GM12878 (cell line): ENCODE results near the gene LCP1. TPM values are rescaled to one million over a fixed set of nuclear protein-coding genes. Genes with fewer than 3 reads are reported as not detected.

Experiments used
- BMI1 ChIP-seq: fragments of 450-650 bp; IDR thresholded peaks from 2 replicates; pipeline ENCODE4 v1.6.1; 2016; ENCODE audit warnings: mild to moderate bottlenecking, moderate library complexity, borderline replicate concordance
- CHD1 ChIP-seq: IDR thresholded peaks from 2 replicates; pipeline ENCODE4 v1.6.1; 2012; ENCODE audit warnings: low read depth, low read length, improper control_type of control experiment
- CHD2 ChIP-seq: IDR thresholded peaks from 2 replicates; pipeline ENCODE4 v1.6.1; 2011; ENCODE audit warnings: low read depth, low read length, improper control_type of control experiment, borderline replicate concordance
- CHD4 ChIP-seq: fragments of 200-600 bp; sonication (generic); IDR thresholded peaks from 2 replicates; pipeline ENCODE4 v1.6.1; 2016; ENCODE audit warnings: mild to moderate bottlenecking
- ESRRA ChIP-seq: IDR thresholded peaks from 2 replicates; pipeline ENCODE4 v1.6.1; 2012; ENCODE audit warnings: mild to moderate bottlenecking, low read length, improper control_type of control experiment
- FOS ChIP-seq: IDR thresholded peaks from 3 replicates; pipeline ENCODE4 v1.6.1; 2011; ENCODE audit warnings: borderline replicate concordance; ENCODE audit not compliant: insufficient read length; ENCODE audit errors: extremely low read depth
- IKZF1 ChIP-seq: fragments of 450-650 bp; conservative IDR thresholded peaks from 2 replicates; pipeline ENCODE4 v1.6.1; 2017; ENCODE audit warnings: antibody characterized with exemption, mild to moderate bottlenecking
- KDM1A ChIP-seq: fragments of 200-600 bp; sonication (generic); IDR thresholded peaks from 2 replicates; pipeline ENCODE4 v1.6.1; 2016; ENCODE audit warnings: borderline replicate concordance
- MEF2B ChIP-seq: fragments of 450-650 bp; IDR thresholded peaks from 2 replicates; pipeline ENCODE4 v1.6.1; 2018; ENCODE audit warnings: mild to moderate bottlenecking, moderate library complexity; ENCODE audit not compliant: partially characterized antibody, poor library complexity, severe bottlenecking
- MYB ChIP-seq: fragments of 150-350 bp; IDR thresholded peaks from 2 replicates; pipeline ENCODE4 v1.6.1; 2014; ENCODE audit warnings: mild to moderate bottlenecking, low read depth, low read length, borderline replicate concordance
- NFXL1 ChIP-seq: fragments of 450-650 bp; IDR thresholded peaks from 2 replicates; pipeline ENCODE4 v1.6.1; 2017; ENCODE audit warnings: antibody characterized with exemption, mild to moderate bottlenecking, borderline replicate concordance
- PAX5 ChIP-seq: IDR thresholded peaks from 2 replicates; pipeline ENCODE4 v1.6.1; 2011; ENCODE audit warnings: low read depth, low read length, borderline replicate concordance
- RCOR1 ChIP-seq: conservative IDR thresholded peaks from 2 replicates; pipeline ENCODE4 v1.6.1; 2012; ENCODE audit warnings: low read depth, low read length, improper control_type of control experiment
- RFX5 ChIP-seq: IDR thresholded peaks from 2 replicates; pipeline ENCODE4 v1.6.1; 2011; ENCODE audit warnings: low read depth, low read length, improper control_type of control experiment
- SREBF1 ChIP-seq: IDR thresholded peaks from 2 replicates; pipeline ENCODE4 v1.6.1; 2012; ENCODE audit warnings: mild to moderate bottlenecking, low read length
- SRF ChIP-seq, 2 experiments: IDR thresholded peaks; 2 replicates each; pipeline ENCODE4 v1.6.1; 2011; ENCODE audit warnings: low read depth in 2 of 2, low read length in 2 of 2, mild to moderate bottlenecking in 1 of 2, moderate library complexity in 1 of 2
- TAF1 ChIP-seq: IDR thresholded peaks from 2 replicates; pipeline ENCODE4 v1.6.1; 2011; ENCODE audit warnings: mild to moderate bottlenecking, low read depth, low read length, borderline replicate concordance
- polyA plus RNA-seq, 11 experiments: library from polyadenylated mRNA; depleted of rRNA in 4 of 11; unstranded in 6 of 11; stranded (reverse) in 5 of 11; fragments of >200 nt; fragmentation: Nextera tagmentation in 4 of 11; fragmentation: Illumina TruSeq in 1 of 11; extraction: Ambion mirVana in 4 of 11; extraction: Trizol in 1 of 11; gene quantifications; 1 replicate in 1 of 11; 2 replicates in 10 of 11; pipeline versions ENCODE4 v1.2.1 to v1.2.3, GENCODE V29; 2011 to 2016; ENCODE audit warnings: inconsistent platforms in 2 of 11, missing spikeins in 2 of 11, low read depth in 1 of 11
- total RNA-seq, 4 experiments: library from RNA; depleted of rRNA in 3 of 4; stranded (reverse); fragments of >200 nt in 3 of 4; fragmentation: Illumina TruSeq in 1 of 4; extraction: Trizol in 1 of 4; gene quantifications; 2 replicates each; pipeline versions ENCODE4 v1.2.1 to v1.2.3, GENCODE V29; 2013 to 2021
- TF ChIP-seq, protein P1 (sequence below): fragments of 450-650 bp; IDR thresholded peaks from 2 replicates; pipeline ENCODE4 v1.6.1; 2018; ENCODE audit warnings: mild to moderate bottlenecking, low read depth, moderate library complexity; ENCODE audit not compliant: partially characterized antibody
- TF ChIP-seq, protein P2 (sequence below): fragments of 450-650 bp; formaldehyde crosslinking; IDR thresholded peaks from 2 replicates; pipeline ENCODE4 v1.4.0; 2020; ENCODE audit warnings: mild to moderate bottlenecking, moderate library complexity
- TF ChIP-seq, protein P3 (sequence below): IDR thresholded peaks from 2 replicates; pipeline ENCODE4 v1.6.1; 2012; ENCODE audit warnings: low read depth, low read length, improper control_type of control experiment
- TF ChIP-seq, protein P4 (sequence below): fragments of 150-350 bp; IDR thresholded peaks from 2 replicates; pipeline ENCODE4 v1.6.1; 2014; ENCODE audit warnings: mild to moderate bottlenecking, low read depth, low read length

LCP1 gene
- total and polyA plus RNA-seq, 10 of the 15 experiments (the other 5 are each of a cell fraction or from before 2014, with no cell fraction given): 775 to 2,201 (median 1,556) TPM

DNA sequence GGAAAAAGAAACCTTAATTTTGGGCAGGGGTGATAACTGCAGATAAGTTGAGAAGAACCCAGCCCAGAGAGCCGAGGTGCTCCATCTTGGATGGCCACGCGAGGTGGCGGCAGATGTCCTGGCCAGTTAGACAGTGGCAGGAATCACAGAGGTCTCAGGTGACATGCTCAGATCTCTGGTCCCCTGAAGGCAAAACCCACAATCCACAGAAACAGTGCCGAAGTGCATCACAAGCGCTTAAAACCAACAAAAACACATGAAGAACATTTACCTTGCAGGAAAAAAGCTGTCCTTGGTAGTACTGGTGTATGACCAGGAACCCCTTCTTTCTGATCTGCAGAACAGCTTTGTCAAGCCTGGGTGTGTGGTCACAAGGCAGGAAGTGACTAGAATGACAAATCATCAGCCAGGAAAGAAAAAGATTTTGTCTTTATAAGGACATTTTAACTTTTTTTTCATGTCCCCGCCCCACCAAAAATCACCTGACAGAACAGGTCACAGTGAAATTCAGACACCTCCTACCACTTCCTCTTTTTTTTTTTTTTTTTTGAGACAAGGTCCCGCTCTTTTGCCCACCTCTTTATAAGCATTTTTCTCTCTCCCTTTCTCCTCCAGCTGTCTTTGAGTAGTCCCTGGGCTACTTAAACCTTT is at the start of gene LCP1 (continued):
- TF ChIP-seq RCOR1: 0 out of 2 replicates have a peak, but pooled peaks have one; percentile 14
- TF ChIP-seq CHD1: no peak
- peak; percentile 50; the same call in 1 of the 2 replicates for TF ChIP-seq PAX5
- TF ChIP-seq, protein P1, sequence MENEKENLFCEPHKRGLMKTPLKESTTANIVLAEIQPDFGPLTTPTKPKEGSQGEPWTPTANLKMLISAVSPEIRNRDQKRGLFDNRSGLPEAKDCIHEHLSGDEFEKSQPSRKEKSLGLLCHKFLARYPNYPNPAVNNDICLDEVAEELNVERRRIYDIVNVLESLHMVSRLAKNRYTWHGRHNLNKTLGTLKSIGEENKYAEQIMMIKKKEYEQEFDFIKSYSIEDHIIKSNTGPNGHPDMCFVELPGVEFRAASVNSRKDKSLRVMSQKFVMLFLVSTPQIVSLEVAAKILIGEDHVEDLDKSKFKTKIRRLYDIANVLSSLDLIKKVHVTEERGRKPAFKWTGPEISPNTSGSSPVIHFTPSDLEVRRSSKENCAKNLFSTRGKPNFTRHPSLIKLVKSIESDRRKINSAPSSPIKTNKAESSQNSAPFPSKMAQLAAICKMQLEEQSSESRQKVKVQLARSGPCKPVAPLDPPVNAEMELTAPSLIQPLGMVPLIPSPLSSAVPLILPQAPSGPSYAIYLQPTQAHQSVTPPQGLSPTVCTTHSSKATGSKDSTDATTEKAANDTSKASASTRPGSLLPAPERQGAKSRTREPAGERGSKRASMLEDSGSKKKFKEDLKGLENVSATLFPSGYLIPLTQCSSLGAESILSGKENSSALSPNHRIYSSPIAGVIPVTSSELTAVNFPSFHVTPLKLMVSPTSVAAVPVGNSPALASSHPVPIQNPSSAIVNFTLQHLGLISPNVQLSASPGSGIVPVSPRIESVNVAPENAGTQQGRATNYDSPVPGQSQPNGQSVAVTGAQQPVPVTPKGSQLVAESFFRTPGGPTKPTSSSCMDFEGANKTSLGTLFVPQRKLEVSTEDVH: no peak
- TF ChIP-seq CHD2: 0 out of 2 replicates have a peak, but pooled peaks have one; percentile 19
- 0 out of 2 replicates have a peak, but pooled peaks have one; percentile 7 for TF ChIP-seq MYB
- TF ChIP-seq, protein P2, sequence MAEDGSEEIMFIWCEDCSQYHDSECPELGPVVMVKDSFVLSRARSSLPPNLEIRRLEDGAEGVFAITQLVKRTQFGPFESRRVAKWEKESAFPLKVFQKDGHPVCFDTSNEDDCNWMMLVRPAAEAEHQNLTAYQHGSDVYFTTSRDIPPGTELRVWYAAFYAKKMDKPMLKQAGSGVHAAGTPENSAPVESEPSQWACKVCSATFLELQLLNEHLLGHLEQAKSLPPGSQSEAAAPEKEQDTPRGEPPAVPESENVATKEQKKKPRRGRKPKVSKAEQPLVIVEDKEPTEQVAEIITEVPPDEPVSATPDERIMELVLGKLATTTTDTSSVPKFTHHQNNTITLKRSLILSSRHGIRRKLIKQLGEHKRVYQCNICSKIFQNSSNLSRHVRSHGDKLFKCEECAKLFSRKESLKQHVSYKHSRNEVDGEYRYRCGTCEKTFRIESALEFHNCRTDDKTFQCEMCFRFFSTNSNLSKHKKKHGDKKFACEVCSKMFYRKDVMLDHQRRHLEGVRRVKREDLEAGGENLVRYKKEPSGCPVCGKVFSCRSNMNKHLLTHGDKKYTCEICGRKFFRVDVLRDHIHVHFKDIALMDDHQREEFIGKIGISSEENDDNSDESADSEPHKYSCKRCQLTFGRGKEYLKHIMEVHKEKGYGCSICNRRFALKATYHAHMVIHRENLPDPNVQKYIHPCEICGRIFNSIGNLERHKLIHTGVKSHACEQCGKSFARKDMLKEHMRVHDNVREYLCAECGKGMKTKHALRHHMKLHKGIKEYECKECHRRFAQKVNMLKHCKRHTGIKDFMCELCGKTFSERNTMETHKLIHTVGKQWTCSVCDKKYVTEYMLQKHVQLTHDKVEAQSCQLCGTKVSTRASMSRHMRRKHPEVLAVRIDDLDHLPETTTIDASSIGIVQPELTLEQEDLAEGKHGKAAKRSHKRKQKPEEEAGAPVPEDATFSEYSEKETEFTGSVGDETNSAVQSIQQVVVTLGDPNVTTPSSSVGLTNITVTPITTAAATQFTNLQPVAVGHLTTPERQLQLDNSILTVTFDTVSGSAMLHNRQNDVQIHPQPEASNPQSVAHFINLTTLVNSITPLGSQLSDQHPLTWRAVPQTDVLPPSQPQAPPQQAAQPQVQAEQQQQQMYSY: no peak
- TF ChIP-seq CHD4: no peak
- no peak for TF ChIP-seq KDM1A
- peak; percentile 66; the same call in 1 of the 2 replicates for TF ChIP-seq IKZF1
- no peak; the same call in 1 of the 2 replicates for TF ChIP-seq SREBF1
- TF ChIP-seq, protein P3, sequence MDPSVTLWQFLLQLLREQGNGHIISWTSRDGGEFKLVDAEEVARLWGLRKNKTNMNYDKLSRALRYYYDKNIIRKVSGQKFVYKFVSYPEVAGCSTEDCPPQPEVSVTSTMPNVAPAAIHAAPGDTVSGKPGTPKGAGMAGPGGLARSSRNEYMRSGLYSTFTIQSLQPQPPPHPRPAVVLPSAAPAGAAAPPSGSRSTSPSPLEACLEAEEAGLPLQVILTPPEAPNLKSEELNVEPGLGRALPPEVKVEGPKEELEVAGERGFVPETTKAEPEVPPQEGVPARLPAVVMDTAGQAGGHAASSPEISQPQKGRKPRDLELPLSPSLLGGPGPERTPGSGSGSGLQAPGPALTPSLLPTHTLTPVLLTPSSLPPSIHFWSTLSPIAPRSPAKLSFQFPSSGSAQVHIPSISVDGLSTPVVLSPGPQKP: peak; percentile 55; the same call in 1 of the 2 replicates
- TF ChIP-seq RFX5: no peak
- TF ChIP-seq SRF (IDR thresholded peaks at IDR 0.05; ENCODE audit: low read depth in 2 of 2, low read length in 2 of 2): peak; percentile 31 to 93; a peak in 3 of 4 replicates
- TF ChIP-seq BMI1: no peak; the same call in 1 of the 2 replicates
- no peak for TF ChIP-seq NFXL1
- TF ChIP-seq TAF1: peak; percentile 97
- TF ChIP-seq, protein P4, sequence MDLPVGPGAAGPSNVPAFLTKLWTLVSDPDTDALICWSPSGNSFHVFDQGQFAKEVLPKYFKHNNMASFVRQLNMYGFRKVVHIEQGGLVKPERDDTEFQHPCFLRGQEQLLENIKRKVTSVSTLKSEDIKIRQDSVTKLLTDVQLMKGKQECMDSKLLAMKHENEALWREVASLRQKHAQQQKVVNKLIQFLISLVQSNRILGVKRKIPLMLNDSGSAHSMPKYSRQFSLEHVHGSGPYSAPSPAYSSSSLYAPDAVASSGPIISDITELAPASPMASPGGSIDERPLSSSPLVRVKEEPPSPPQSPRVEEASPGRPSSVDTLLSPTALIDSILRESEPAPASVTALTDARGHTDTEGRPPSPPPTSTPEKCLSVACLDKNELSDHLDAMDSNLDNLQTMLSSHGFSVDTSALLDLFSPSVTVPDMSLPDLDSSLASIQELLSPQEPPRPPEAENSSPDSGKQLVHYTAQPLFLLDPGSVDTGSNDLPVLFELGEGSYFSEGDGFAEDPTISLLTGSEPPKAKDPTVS: no peak
- no peak for TF ChIP-seq ESRRA
- TF ChIP-seq MEF2B: no peak
- no peak for TF ChIP-seq FOS
